MG63 (cell line): ENCODE data around the gene TIMP3. TPM values are rescaled to one million over a fixed set of nuclear protein-coding genes. Genes with fewer than 3 reads are reported as not detected.

Experiments used
- DNase-seq: peaks from one replicate; pipeline ENCODE4 v3.0.0-alpha.2; 2020
- H3K27me3 ChIP-seq: fragments of 250-450 bp; sonication (Bioruptor Pico); 2 replicates; pipeline ENCODE4 v1.5.1; 2020; ENCODE audit warnings: mild to moderate bottlenecking, moderate library complexity
- H3K36me3 ChIP-seq: fragments of 250-450 bp; sonication (Bioruptor Pico); 2 replicates; pipeline ENCODE4 v1.5.1; 2020; ENCODE audit warnings: mild to moderate bottlenecking, moderate library complexity
- H3K4me3 ChIP-seq: fragments of 250-450 bp; sonication (Bioruptor Pico); 2 replicates; pipeline ENCODE4 v1.5.1; 2020; ENCODE audit warnings: mild to moderate bottlenecking, moderate library complexity
- H3K9me3 ChIP-seq: fragments of 250-450 bp; sonication (Bioruptor Pico); 2 replicates; pipeline ENCODE4 v1.5.1; 2020; ENCODE audit warnings: mild to moderate bottlenecking, moderate library complexity
- total RNA-seq: library from RNA; depleted of rRNA; stranded (reverse); fragments of >200 nt; shearing (Covaris generic); gene quantifications from 2 replicates; pipeline ENCODE4 v1.2.3, GENCODE V29; 2014; ENCODE audit warnings: low replicate concordance

The TIMP3 gene
- total RNA-seq, 1 experiment from 2014 or later, result 63.3 TPM

DNA sequence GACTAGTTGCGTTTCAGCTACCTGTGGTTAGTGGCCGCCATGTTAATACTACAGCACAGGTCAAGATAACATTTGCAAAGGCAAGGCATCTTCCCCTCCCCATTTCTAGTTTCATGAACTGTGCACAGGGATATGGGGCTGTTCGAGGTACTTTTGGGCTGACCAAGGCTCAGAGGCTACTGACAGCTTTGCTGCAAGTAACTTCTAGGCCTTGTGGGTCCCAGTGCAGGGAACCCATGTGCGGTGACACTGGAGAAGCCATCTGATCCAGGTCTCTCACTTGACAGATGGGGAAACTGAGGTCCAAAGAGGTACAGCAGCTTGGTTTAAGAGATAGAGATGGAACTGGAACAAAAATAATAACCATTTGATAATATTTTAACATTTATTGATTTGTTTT is 13.6 kb downstream of the TIMP3 start:
- no peaks in the 10 kb centered on the region for H3K9me3 ChIP-seq
- H3K36me3 ChIP-seq, result peaks cover 6% of the 10 kb centered on the region; the same call in 1 of the 2 replicates
- no peak overlapping the region for H3K4me3 ChIP-seq
- H3K27me3 ChIP-seq, result no peaks in the 10 kb centered on the region
- no peak for DNase-seq

DNA sequence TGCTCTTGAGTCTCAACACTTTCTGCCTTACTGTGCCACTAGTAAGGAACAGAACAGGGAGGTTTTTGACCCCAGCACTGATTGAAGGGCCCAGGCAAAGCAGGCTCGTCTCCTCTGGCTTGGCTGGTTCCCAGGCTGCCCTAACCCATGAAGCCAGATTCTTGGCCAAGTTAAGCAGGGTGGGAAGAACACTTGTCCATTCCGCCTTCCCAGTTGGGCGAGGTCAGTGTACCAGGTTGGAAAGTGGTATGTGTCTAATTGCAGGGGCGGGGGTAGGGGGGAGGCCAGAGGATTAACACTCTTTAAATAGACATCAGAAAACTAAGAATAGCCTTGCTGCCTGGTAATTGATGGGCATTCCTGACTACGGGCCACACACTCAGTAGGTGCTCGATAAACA is 14.4 kb downstream of the TIMP3 start:
- H3K4me3 ChIP-seq, result no peak overlapping the region
- no peaks in the 10 kb centered on the region for H3K27me3 ChIP-seq
- no peak for DNase-seq
- H3K9me3 ChIP-seq, result no peaks in the 10 kb centered on the region
- H3K36me3 ChIP-seq, result peaks cover 3% of the 10 kb centered on the region; the same call in 1 of the 2 replicates

DNA sequence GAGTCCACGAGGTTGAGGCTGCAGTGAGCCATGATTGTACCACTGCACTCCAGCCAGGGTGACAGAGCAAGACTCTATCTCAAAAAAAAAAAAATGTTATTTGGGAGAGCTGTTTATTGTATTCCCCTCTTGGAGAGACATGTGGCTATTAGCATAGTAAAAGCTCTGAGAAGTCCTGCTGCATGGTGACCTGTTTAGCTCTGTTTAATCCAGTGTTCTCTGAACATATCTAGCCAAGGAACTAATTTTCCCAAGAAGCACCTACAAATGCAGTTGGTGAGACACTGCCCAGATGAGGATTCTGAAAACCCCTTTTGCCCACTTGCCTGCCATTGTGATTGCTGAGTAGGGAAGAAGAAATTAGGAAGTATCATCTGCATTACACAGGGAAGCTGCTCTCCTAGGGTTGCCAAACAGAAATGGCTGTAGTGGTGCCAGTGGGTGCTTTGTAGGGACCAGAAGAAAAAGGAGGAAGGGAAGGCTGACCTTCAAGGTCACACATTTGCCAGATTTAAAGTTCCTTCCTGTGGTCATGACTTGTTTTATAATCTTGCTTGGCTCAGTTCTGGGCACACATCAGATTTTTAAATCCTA is 15.7 kb downstream of the TIMP3 start:
- no peaks in the 10 kb centered on the region for H3K27me3 ChIP-seq
- no peaks in the 10 kb centered on the region for H3K9me3 ChIP-seq
- no peak for DNase-seq
- H3K36me3 ChIP-seq, result no peaks in the 10 kb centered on the region; the same call in 1 of the 2 replicates
- no peak overlapping the region for H3K4me3 ChIP-seq

DNA sequence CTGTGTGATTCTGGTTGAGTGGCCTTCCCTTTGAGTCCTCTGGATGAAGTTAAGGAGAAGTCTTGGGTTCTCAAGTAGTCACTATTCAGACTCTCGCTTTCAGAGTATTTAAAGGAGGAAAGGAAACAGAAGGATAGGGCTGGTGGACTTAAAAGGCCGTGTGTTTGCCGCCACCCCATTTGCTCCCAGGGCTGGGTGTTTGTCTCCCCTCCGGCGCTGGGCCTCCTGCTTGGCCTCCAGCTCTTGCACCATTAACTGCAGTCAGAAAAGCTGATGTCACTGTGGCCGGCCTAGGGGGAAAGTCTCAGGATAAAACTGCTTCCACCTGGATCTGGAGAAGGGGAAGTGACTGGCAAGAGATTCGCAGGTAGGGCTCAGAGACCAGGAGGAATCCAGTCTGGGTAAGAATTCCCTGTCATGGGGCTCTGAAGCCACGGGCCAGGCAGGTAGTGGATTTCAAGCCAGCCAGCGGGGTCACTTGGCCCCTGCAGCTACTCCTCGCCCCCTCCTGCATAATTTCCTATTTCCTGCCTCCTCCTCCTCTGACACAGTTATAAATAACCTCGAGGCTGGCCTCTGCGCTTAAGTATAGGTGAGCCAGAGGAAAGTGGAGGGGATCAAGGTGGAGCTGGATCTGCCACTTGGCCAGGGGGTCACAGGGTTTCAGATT is 17.1 kb downstream of the TIMP3 start:
- no peak for DNase-seq
- H3K9me3 ChIP-seq, result no peaks in the 10 kb centered on the region
- H3K36me3 ChIP-seq, result no peaks in the 10 kb centered on the region; the same call in 1 of the 2 replicates
- no peaks in the 10 kb centered on the region for H3K27me3 ChIP-seq
- no peak overlapping the region for H3K4me3 ChIP-seq

DNA sequence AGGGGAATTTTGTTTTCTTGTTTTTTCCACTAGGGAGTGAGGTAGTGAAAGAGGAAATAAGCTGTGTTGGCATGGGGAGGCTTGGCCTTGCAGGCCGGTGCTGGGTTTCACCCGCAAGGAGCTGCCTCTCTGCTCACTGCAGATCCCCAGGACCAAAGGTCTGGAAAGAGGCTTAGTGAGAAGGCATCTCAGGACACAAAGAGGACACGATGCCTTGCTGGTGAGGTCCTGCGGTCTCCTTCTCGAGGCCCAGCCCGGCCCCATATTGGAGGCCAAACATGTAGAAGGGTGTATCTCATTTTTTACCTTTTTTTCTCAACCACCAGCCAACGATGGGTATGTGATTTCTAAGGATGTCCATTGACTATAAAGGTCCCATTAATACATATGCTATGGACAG is 17.6 kb downstream of the TIMP3 start:
- Histone ChIP-seq H3K36me3 (no peaks in the 10 kb centered on the region), H3K4me3 (no peak overlapping the region), H3K27me3 (no peaks in the 10 kb centered on the region), H3K9me3 (no peaks in the 10 kb centered on the region)
- no peak for DNase-seq

DNA sequence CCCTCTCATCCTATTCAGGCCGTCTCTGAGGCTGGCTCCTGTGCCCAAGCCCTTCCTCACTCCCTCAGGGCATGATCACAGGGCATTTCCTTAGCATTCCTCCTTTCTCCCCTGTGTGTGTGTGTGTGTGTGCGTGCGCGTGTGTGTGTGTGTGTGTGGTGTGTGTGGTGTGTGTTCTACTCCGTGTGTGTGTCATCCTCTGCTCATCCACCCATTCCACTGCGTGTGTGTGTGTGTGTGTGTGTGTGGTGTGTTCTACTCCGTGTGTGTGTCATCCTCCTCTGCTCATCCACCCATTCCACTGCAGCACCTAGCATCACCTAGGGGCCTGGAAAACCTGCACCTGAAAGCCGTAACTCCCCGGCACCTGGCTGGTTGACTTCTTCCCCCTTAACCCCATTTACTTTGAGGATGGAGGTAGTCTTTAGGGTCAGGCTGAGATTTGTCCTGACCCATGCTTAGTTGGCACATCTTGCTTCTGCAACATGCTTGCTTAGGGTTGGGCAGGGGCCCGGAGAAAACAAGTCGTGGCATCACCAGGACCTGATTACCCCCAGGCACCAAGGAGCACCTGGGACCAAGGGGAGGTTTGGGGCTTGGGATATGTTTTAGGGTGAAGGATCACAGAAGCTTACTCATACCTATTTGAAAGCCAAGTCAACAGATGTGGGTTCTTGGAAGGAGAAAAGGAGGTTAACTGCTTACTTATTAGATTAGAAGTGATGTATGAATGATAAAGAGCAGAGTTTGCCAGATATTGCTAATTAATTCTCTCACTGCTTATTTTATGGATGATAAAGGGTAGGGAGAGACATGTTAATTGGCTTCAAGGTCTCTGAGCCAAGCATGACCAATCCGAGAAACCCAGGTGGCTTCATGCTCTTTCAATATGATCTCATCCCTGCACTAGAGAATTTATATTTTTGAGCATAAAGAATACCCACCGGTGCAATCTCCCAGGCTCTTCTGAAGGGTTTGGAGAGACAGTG is 18.9 kb downstream of the TIMP3 start:
- H3K9me3 ChIP-seq, result no peaks in the 10 kb centered on the region
- H3K36me3 ChIP-seq, result no peaks in the 10 kb centered on the region
- no peak for DNase-seq

DNA sequence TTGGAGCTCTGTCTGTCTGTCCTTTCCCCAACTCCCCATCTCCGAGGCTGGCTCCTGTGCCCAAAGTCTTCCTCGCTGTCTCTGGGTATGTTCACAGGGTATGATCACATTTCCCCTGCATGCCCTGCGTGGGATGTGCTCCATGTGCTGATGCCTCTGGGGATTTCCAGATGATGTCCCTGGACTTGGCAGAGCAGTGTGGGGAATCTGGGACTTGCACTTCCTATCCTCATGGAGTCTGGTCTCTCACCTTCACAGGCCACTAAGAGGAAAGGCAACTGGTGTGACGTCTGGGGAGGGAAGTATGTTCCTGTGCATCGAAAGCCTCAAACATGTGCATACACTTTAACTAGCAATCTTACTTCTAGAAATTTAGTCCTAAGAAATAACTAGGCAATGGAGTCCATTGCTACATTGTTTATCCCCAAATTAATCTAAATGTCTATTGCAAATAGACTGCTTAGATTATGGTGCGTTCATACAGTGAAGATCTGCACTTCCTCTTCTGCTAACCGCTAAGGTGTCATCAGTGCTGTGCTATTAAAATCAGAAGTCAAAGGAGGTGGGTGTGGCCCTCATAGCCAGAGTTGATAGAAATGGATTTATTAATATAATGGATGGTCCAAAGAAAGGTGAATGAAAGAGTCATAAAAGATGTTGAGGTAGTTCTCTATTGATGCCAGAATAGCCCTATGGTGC is 20.8 kb downstream of the TIMP3 start:
- Histone ChIP-seq H3K36me3 (no peaks in the 10 kb centered on the region), H3K4me3 (no peak overlapping the region), H3K27me3 (no peaks in the 10 kb centered on the region), H3K9me3 (no peaks in the 10 kb centered on the region)
- no peak for DNase-seq

More for the DNA sequence above, 18.9 kb downstream of the TIMP3 start:
- Histone ChIP-seq H3K4me3 (no peak overlapping the region), H3K27me3 (no peaks in the 10 kb centered on the region)

DNA sequence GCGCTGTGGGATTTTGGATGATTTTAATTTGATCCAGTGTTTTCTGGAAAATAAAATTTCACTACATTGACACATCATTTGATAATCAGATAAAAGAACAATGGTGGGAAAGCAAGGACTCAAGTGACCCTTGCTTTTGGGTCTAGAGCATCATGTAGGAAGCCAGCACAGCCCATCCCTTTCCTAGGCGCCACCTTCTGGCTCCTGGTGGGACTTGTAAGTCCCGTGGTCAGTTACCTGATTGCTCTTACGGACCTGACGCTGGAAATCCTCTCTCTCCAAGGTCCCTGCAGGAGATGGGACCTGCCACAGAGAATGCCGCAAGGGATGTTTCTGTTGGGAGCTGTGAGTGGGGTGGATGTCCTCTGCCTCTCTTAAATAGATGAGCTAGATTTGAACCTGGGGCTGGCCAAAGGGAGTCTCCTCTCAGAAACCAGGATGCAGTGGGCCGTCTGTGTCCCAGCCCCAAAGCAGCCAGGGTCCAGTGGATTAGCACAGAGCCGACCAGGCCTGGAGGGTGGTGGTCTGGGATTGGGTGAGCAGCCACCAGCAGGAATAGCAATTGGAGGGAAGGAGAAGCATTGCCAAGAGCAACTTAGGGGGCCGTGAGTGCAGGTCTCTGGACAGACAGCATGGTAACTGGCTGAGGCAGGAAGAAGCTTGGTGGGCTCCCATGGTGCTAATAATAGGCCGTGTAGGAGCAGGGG is 21.7 kb downstream of the TIMP3 start:
- no peak for DNase-seq
- H3K36me3 ChIP-seq, result 0 out of 2 replicates have a peak, but pooled peaks cover 2% of the 10 kb centered on the region
- H3K9me3 ChIP-seq, result no peaks in the 10 kb centered on the region
- no peak overlapping the region for H3K4me3 ChIP-seq
- no peaks in the 10 kb centered on the region for H3K27me3 ChIP-seq

DNA sequence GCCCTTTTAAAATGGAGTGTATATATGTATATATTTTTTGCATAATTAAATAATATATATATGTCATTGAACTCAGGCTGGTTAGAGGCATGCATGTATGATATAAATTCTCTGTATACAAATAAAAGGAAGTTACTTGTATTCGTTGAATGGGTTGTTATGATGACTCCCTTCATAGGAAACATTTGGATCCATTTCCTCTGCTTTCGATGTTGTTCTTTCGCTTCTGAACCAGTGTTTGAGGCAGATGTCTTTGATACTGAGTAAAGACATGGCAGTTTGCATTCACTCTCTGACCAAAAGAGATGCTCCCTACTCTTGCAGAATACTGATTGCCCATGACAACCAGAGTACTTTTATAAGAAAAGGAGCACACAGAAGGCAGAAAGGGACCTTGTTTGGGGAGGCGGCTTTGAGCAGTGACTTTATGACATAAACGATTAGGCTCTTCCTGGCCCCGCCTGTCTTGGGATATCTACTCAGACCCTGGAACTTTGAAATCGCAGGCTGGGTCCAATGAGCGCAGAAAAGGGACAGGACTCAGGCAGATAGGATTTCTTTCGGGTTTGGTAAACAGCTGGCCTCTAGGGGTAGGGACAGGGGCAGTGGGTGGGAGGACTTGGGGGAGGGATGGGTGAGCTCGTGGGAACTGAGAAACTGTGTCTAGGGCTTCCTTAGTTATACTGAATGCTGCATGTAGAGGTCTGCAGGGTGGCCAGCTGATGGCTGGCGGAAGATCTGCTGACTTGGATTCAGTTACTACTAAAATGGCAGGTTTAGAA is 23.2 kb downstream of the TIMP3 start:
- no peaks in the 10 kb centered on the region for H3K27me3 ChIP-seq
- H3K4me3 ChIP-seq, result no peak overlapping the region
- H3K9me3 ChIP-seq, result no peaks in the 10 kb centered on the region
- DNase-seq, result no peak
- 0 out of 2 replicates have a peak, but pooled peaks cover 2% of the 10 kb centered on the region for H3K36me3 ChIP-seq

DNA sequence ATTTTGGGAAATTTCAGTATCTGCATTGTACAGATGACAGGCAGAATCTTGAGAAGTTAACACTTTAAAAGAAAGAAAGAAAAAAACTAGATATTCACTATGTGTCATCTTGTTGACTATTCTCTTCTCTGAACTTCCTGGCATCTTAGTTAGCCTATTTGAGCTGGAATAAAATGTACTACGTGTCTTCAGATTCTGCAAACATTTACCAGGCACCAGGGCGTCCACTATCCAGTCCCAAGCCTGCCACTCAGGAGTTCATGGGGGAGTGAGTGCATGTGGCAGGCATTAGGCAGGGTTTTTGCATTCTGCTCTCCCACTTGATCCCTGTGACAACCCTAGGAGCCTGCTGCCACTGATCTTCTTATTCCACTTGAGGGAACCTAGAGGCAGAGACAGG is 25.0 kb downstream of the TIMP3 start:
- no peaks in the 10 kb centered on the region for H3K9me3 ChIP-seq
- no peaks in the 10 kb centered on the region for H3K27me3 ChIP-seq
- no peak for DNase-seq
- 0 out of 2 replicates have a peak, but pooled peaks cover 2% of the 10 kb centered on the region for H3K36me3 ChIP-seq
- no peak overlapping the region for H3K4me3 ChIP-seq

DNA sequence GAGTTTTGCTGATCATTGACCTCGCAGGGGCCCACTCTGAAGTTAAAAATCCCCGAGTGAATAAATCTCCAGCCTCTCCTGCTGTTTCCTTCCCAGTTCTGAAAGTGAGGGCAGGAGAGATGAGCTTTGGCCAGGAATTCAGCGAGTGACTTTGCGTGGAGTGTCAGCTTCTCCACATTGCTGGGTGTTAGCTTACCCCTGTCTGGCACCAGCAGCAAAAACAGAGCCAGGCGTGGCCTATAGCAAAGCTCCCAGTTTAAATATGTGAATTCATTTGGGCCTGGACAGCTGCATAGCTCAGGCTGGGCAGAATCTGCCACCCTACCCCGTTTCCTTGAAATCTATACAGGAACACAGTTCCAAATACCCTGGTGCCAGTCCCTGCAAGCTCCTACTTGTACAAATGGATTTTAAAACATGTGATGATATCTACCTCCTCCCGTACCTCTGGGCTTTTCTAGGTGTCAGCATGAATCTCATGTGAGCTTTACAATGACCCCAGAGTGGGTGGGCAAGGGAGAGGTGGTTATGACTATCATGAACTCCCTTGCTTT is 25.6 kb downstream of the TIMP3 start:
- DNase-seq, result no peak
- 0 out of 2 replicates have a peak, but pooled peaks cover 2% of the 10 kb centered on the region for H3K36me3 ChIP-seq
- H3K4me3 ChIP-seq, result no peak overlapping the region
- H3K27me3 ChIP-seq, result no peaks in the 10 kb centered on the region
- H3K9me3 ChIP-seq, result no peaks in the 10 kb centered on the region

DNA sequence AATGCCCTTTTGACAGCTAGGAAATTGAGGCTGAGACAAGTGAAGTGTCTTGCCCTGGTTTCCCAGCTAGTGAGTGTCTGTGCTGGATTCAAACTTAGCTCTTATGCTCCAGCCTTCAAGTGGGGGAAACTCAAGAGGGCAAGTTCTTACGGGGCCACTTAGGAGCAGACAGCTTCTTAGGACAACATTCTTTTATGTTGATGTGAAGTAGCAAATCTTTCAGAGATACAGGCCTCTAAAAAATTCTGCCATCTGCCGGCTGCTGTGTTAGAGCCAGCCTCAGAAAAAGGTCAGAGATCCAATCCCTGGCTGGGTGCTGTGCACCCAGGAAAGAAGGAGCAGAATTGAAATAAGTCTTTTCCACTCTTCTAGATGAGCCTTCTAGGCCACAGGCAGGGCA is 26.6 kb downstream of the TIMP3 start:
- no peak for DNase-seq
- Histone ChIP-seq H3K9me3 (no peaks in the 10 kb centered on the region), H3K27me3 (no peaks in the 10 kb centered on the region), H3K4me3 (no peak overlapping the region), H3K36me3 (0 out of 2 replicates have a peak, but pooled peaks cover 2% of the 10 kb centered on the region)

DNA sequence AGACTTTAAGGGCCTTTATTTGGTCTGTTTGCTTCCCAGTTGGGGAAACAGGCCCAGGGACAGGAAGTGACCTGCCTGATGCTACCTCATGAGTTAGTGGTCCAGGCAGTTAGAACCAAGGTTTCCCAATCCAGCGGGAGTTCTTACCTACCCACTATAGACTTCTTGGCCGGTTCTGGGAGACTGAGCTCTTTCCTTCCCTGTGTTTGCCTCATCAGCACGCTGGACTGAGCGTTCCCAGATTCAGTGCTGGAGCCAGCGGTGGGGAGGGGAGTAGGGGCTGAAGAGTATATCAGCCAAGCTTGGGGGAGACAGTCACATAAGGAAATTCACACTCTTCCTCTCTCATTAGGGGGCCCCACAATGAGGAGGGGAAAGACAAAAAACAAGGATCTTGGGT is 27.1 kb downstream of the TIMP3 start:
- Histone ChIP-seq H3K4me3 (no peak overlapping the region), H3K27me3 (no peaks in the 10 kb centered on the region), H3K9me3 (no peaks in the 10 kb centered on the region), H3K36me3 (0 out of 2 replicates have a peak, but pooled peaks cover 2% of the 10 kb centered on the region)
- no peak for DNase-seq

DNA sequence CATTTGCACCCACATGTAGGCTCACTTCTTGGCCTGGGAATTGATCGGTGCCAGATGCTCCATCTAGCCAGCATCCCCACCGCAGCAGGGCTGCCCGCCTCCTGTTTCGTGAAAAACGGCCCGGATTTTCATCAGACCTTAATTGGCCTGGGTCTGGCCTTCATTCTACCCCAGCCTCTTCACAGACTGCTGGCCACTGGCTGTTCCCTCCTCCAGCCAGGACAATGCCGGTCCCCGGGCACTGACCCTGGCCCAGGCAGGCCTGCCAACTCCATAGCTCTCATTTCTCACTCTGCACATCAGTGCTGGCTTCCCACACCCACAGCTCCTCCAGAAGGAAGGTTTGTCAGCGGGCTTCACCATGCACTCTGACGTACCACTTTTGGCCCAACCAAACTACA is 27.9 kb downstream of the TIMP3 start:
- H3K9me3 ChIP-seq, result no peaks in the 10 kb centered on the region
- DNase-seq, result no peak
- 0 out of 2 replicates have a peak, but pooled peaks cover 2% of the 10 kb centered on the region for H3K36me3 ChIP-seq
- no peaks in the 10 kb centered on the region for H3K27me3 ChIP-seq
- no peak overlapping the region for H3K4me3 ChIP-seq

DNA sequence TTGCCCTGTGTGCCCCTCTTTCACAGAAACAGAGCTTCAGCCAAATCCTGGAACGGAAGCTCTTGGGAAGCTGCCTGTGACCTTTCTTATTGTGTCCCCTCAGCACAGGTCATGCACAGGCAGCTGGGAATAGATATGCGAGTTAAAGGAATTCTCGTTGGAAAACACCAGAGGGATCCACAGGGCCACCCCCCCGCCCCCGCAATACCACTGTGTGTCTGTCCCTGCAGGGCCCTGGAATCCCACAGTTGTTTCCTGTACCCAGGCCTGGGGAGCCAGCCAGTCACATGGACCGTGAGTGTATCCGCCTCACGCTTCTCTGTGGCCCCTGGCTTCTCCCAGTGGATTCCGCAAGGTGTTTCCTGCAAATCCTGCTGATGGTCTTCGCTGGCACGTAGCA is 29.0 kb downstream of the TIMP3 start:
- 0 out of 2 replicates have a peak, but pooled peaks cover 2% of the 10 kb centered on the region for H3K36me3 ChIP-seq
- H3K27me3 ChIP-seq, result no peaks in the 10 kb centered on the region
- no peaks in the 10 kb centered on the region for H3K9me3 ChIP-seq
- no peak for DNase-seq
- no peak overlapping the region for H3K4me3 ChIP-seq
